ENCODE data around the gene INAFM2. TPM values are rescaled to one million over a fixed set of nuclear protein-coding genes. Genes with fewer than 3 reads are reported as not detected.

Gene INAFM2
- total RNA-seq, 2 donors from 2014 or later, result 9.2 to 48.3 TPM

Other genes with a start within 250 kb of the INAFM2 start
- gene BMF, start 214.8 kb upstream of the INAFM2 start, total RNA-seq, result 10 to 100 TPM in 1 of 2 donors, 1 to 10 TPM in 1; 8.0 to 13.4 TPM
- 1 to 10 TPM; 1.1 to 3.4 TPM for gene BUB1B, start 162.6 kb upstream of the INAFM2 start, total RNA-seq
- not detected for gene PAK6, start 84.6 kb upstream of the INAFM2 start, total RNA-seq
- under 1 TPM in 1 of 2 donors, not detected in 1; 0.42 TPM for gene ANKRD63, start 40.6 kb upstream of the INAFM2 start, total RNA-seq
- 100 to 1,000 TPM; 228 to 238 TPM for gene PLCB2, start 15.8 kb upstream of the INAFM2 start, total RNA-seq
- gene CCDC9B, start 17.2 kb downstream of the INAFM2 start, total RNA-seq, result 1 to 10 TPM; 4.1 to 5.3 TPM
- gene PHGR1, start 27.3 kb downstream of the INAFM2 start, total RNA-seq, result not detected
- under 1 TPM; 0.02 to 0.03 TPM for gene DISP2, start 34.5 kb downstream of the INAFM2 start, total RNA-seq
- gene KNSTRN, start 59.0 kb downstream of the INAFM2 start, total RNA-seq, result 1 to 10 TPM; 2.2 to 4.9 TPM
- 10 to 100 TPM; 30.1 to 37.0 TPM for gene IVD, start 82.1 kb downstream of the INAFM2 start, total RNA-seq
- 10 to 100 TPM; 30.2 to 32.1 TPM for gene BAHD1, start 117.3 kb downstream of the INAFM2 start, total RNA-seq
- 1 to 10 TPM; 4.4 to 7.5 TPM for gene CHST14, start 147.3 kb downstream of the INAFM2 start, total RNA-seq
- gene CCDC32, start 241.3 kb downstream of the INAFM2 start, total RNA-seq, result 10 to 100 TPM; 20.9 to 28.5 TPM
- gene RPUSD2, start 245.6 kb downstream of the INAFM2 start, total RNA-seq, result 10 to 100 TPM in 1 of 2 donors, 1 to 10 TPM in 1; 9.1 to 15.1 TPM